H1 (cell line): ENCODE results near the gene CDK5RAP3. TPM values are rescaled to one million over a fixed set of nuclear protein-coding genes. Genes with fewer than 3 reads are reported as not detected.

Source experiments
- ASH2L ChIP-seq: fragments of 200-600, 300-600 bp; sonication (generic); IDR thresholded peaks from one replicate; pipeline ENCODE4 v1.7.1; 2017; ENCODE audit warnings: low read length
- BACH1 ChIP-seq: IDR thresholded peaks from 2 replicates; pipeline ENCODE4 v1.6.1; 2012; ENCODE audit warnings: low read length, improper control_type of control experiment
- GTF2F1 ChIP-seq: IDR thresholded peaks from 2 replicates; pipeline ENCODE4 v1.6.1; 2012; ENCODE audit warnings: low read depth, low read length, improper control_type of control experiment, borderline replicate concordance
- HDAC2 ChIP-seq, 2 experiments: fragments of 300-600 bp in 1 of 2; sonication (generic) in 1 of 2; IDR thresholded peaks; 2 replicates each; pipeline ENCODE4 v1.6.1; 2011 to 2012; ENCODE audit warnings: low read depth in 2 of 2, low read length in 2 of 2, mild to moderate bottlenecking in 2 of 2, moderate library complexity in 2 of 2, borderline replicate concordance in 1 of 2, inconsistent platforms in 1 of 2
- KDM5A ChIP-seq: fragments of 200-600 bp; IDR thresholded peaks from 2 replicates; pipeline ENCODE4 v1.7.1; 2012; ENCODE audit warnings: mild to moderate bottlenecking, low read length, inconsistent platforms, mixed read lengths
- SIRT6 ChIP-seq: IDR thresholded peaks from one replicate; pipeline ENCODE4 v1.7.1; 2012; ENCODE audit warnings: low read length, inconsistent platforms
- polyA plus RNA-seq, 7 experiments: library from polyadenylated mRNA; depleted of rRNA in 3 of 7; stranded (reverse) in 5 of 7; unstranded in 2 of 7; fragments of >200 nt in 5 of 7; fragments of 200-250 nt in 2 of 7; gene quantifications; 1 replicate in 5 of 7; 2 replicates in 1 of 7; 4 replicates in 1 of 7; pipeline versions ENCODE4 v1.2.1 to v1.2.3, GENCODE V29; 2011 to 2013; ENCODE audit warnings: missing spikeins in 2 of 7, mixed read lengths in 2 of 7
- total RNA-seq: library from RNA; stranded (reverse); fragmentation: NEBNext Ultra II Directional; extraction: Animal tissue kit (Norgen Biotek cat#: 25700); gene quantifications from 2 replicates; pipeline ENCODE4 v1.2.1, GENCODE V29; 2021

The CDK5RAP3 gene
- total and polyA plus RNA-seq, 2 of the 8 experiments (the other 6 are each of a cell fraction or from before 2014, with no cell fraction given), result 88.2 to 93.2 TPM

DNA sequence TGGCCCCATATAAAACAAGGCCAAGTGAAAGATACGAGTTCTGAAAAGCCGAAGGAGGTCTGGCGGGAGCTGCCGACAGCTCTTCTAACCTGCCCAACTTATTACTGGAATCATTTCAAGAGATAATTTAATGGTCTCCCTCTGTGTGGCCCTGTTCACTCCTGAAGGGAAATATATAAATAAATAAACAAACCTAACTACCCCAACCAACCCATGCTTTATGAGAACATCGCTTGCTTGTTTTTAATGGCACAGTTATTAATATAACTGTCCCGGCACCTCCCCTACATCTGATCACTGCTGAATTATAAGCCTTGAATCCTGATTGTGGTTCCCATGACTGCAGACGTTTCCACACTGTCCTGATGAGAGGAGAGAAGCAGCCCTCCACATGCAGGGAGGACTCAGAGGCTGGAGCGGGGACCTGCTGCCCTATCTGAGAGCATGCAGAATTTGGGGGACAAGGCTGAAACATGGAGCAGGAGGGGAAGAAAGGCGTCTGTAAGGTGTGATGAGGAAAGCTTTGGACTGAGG is 22.2 kb downstream of the CDK5RAP3 start (continued):
- TF ChIP-seq ASH2L (no peak), BACH1 (no peak), HDAC2 (IDR thresholded peaks at IDR 0.05; ENCODE audit: borderline replicate concordance in 1 of 2, low read depth in 2 of 2, low read length in 2 of 2) (no peak), KDM5A (no peak), GTF2F1 (no peak), SIRT6 (no peak)
